BLaER1 treated with 17β-estradiol and CSF1 and Interleukin-3, amounts not matched to agents 10 nM and 100 nM (cell line): ENCODE results near the gene UMODL1.
"Not testable (repeated sequence)": the region's sequence is repeated elsewhere in the genome, so short reads cannot be mapped to it uniquely, and the experiment has no call there.

Source experiments
- H3K27ac ChIP-seq, 11 experiments: shearing (Covaris generic); formaldehyde crosslinking; 2 replicates each; pipeline ENCODE4 v1.8.1; 2022
- H3K27me3 ChIP-seq, 11 experiments: shearing (Covaris generic); formaldehyde crosslinking; 2 replicates each; pipeline ENCODE4 v1.8.1; 2022
- H3K36me3 ChIP-seq, 11 experiments: shearing (Covaris generic); formaldehyde crosslinking; 2 replicates each; pipeline ENCODE4 v1.8.1; 2022
- H3K4me1 ChIP-seq, 10 experiments: shearing (Covaris generic); formaldehyde crosslinking; 2 replicates each; pipeline ENCODE4 v1.8.1; 2022
- H3K4me2 ChIP-seq, 11 experiments: shearing (Covaris generic); formaldehyde crosslinking; 2 replicates each; pipeline ENCODE4 v1.8.1; 2022
- H3K4me3 ChIP-seq, 10 experiments: shearing (Covaris generic); formaldehyde crosslinking; 2 replicates each; pipeline ENCODE4 v1.8.1; 2022
- H3K9ac ChIP-seq, 11 experiments: shearing (Covaris generic); formaldehyde crosslinking; 2 replicates each; pipeline ENCODE4 v1.8.1; 2022
- H3K9me3 ChIP-seq, 11 experiments: shearing (Covaris generic); formaldehyde crosslinking; replicated peaks in 1 of 11; 2 replicates each; pipeline ENCODE4 v1.8.1; 2022
- H4K20me1 ChIP-seq, 11 experiments: shearing (Covaris generic); formaldehyde crosslinking; 2 replicates each; pipeline ENCODE4 v1.8.1; 2022
- Cebpa-rat ChIP-seq, 11 experiments: shearing (Covaris generic); IDR thresholded peaks; 2 replicates each; pipeline ENCODE4 v1.8.1; 2022

UMODL1 gene

DNA sequence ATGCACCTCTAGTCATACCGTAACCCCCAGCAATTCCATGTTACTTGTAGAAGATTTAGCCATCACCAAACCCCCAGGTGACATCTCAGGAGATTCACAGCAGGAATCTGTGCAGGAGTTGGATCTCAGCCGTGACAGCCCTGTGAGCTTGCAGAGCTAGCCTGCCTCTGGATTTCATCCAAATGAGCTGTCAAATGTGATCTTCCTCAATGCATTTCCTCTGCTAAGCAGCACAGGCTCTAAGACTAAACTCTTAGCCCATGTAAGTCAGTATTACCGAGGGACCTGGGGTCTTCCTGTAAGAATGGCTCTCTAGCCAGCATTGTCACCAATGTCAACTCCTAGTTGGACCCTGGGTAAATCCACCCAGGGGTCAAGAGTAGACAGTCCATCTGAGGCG, 41.7 kb downstream of the UMODL1 start:
- Histone ChIP-seq H3K4me2 (peak overlapping the region in 8 of 11 experiments; percentile 4 to 91 (median 85); a peak in 16 of 22 replicates), H4K20me1 (peaks cover 0 to 7% (median 0%) of the 10 kb centered on the region in 11 experiments; a peak in 3 of 22 replicates), H3K27ac (no peak overlapping the region), H3K9ac (no peak overlapping the region), H3K9me3 (no peaks in the 10 kb centered on the region), H3K36me3 (no peaks in the 10 kb centered on the region), H3K27me3 (peaks cover 0 to 8% (median 0%) of the 10 kb centered on the region in 11 experiments; a peak in 2 of 22 replicates), H3K4me3 (no peak overlapping the region), H3K4me1 (peaks cover 15 to 92% (median 79%) of the 10 kb centered on the region in 10 experiments)
- no peak for TF ChIP-seq Cebpa-rat (IDR thresholded peaks at IDR 0.05)

DNA sequence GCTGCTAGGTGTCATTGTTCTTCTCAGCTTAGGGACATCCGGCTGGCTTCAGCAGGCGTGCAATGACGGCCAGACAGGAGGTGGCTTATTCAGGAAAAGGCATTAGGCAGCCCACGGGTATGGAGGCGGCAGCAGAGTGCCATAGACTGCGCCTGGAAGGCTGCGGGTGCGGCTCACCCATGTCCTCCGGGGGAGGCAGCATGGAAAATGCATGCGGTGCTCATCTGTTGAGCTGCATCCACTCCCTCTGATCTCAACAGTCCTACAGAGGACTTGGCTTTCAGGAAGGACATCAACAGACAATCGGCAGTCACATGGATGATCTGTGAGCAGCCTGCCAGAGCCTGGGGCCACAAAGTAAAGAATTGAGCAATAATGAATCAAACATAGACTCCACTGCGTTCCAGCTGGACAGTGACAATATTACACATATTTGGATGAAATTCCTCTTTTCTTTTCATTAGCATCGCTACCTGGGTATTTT, 42.9 kb downstream of the UMODL1 start:
- Histone ChIP-seq H3K4me3 (no peak overlapping the region), H3K36me3 (no peaks in the 10 kb centered on the region), H3K9ac (no peak overlapping the region), H3K9me3 (no peaks in the 10 kb centered on the region), H3K27ac (no peak overlapping the region), H3K27me3 (peaks cover 0 to 10% (median 0%) of the 10 kb centered on the region in 11 experiments; a peak in 2 of 22 replicates), H3K4me2 (peak overlapping the region in 3 of 11 experiments; percentile 84 to 91 (median 86); a peak in 4 of 22 replicates), H4K20me1 (peaks cover 0 to 6% (median 0%) of the 10 kb centered on the region in 11 experiments; a peak in 1 of 22 replicates), H3K4me1 (peaks cover 19 to 92% (median 79%) of the 10 kb centered on the region in 10 experiments)
- 0 out of 22 replicates have a peak, but pooled peaks of 1 of the 11 experiments have one; percentile 22 for TF ChIP-seq Cebpa-rat (IDR thresholded peaks at IDR 0.05)

DNA sequence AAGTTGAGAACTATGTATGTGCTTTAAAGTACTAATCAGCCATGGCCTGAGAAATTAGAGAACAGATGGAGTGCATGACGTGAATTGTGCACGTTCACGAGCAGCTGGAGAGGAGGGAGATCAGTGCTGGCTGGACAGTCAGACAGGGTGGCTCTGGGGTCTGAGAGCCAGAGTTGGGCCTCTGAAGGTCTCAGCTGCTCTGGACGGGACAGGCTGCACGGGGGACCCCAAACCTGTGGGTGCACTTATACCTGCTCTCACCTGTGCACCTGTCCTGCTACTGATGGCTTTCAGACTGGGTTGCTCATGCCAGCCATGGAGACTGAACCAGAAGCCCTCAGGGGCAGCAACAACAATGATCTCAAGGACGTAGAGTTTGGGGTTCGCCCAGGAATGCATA, 43.5 kb downstream of the UMODL1 start:
- peaks cover 26 to 92% (median 79%) of the 10 kb centered on the region in 10 experiments for H3K4me1 ChIP-seq
- no peaks in the 10 kb centered on the region for H3K36me3 ChIP-seq
- 0 out of 22 replicates have a peak overlapping the region, but pooled peaks of 1 of the 11 experiments have one; percentile 3 for H3K4me2 ChIP-seq

DNA sequence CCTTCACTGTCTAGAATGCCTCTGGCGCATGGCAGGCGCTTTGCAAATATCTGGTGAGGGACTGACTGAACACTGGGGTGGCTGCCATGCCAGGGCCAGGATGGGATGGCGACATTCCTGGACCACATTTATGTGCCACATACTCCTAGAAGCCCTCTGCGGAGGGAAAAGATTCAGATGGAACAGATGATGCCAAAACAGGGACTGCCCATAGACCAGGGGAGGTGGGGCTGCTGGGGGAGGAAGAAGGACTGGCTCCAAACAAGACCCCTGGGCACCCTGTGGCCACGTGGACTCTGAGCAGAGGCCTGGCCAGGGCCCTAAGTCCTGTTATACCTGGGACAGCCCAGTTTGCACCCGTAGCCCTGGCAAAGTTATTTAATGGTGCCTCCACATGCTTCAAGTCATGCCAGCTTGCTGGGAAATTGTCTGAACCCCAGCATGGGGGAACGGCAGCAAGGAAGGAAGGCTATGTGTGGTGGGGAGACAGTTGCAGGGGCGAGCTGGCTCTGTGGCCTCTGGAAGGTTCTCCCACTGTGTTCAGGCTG, 44.1 kb downstream of the UMODL1 start:
- Histone ChIP-seq H3K36me3 (no peaks in the 10 kb centered on the region), H3K9ac (no peak overlapping the region), H3K27me3 (peaks cover 0 to 16% (median 0%) of the 10 kb centered on the region in 11 experiments; a peak in 4 of 22 replicates), H3K4me1 (peaks cover 26 to 92% (median 79%) of the 10 kb centered on the region in 10 experiments), H3K4me3 (no peak overlapping the region), H3K9me3 (no peaks in the 10 kb centered on the region), H4K20me1 (peaks cover 0 to 6% (median 0%) of the 10 kb centered on the region in 11 experiments; a peak in 1 of 22 replicates), H3K27ac (no peak overlapping the region), H3K4me2 (0 out of 22 replicates have a peak overlapping the region, but pooled peaks of 2 of the 11 experiments have one; percentile 3 to 10)
- TF ChIP-seq Cebpa-rat (IDR thresholded peaks at IDR 0.05): no peak

More for the DNA sequence above, 43.5 kb downstream of the UMODL1 start:
- Histone ChIP-seq H3K4me3 (no peak overlapping the region), H4K20me1 (peaks cover 0 to 6% (median 0%) of the 10 kb centered on the region in 11 experiments; a peak in 1 of 22 replicates), H3K27me3 (peaks cover 0 to 16% (median 0%) of the 10 kb centered on the region in 11 experiments; a peak in 4 of 22 replicates), H3K9ac (no peak overlapping the region), H3K9me3 (no peaks in the 10 kb centered on the region), H3K27ac (no peak overlapping the region)
- TF ChIP-seq Cebpa-rat (IDR thresholded peaks at IDR 0.05): no peak

DNA sequence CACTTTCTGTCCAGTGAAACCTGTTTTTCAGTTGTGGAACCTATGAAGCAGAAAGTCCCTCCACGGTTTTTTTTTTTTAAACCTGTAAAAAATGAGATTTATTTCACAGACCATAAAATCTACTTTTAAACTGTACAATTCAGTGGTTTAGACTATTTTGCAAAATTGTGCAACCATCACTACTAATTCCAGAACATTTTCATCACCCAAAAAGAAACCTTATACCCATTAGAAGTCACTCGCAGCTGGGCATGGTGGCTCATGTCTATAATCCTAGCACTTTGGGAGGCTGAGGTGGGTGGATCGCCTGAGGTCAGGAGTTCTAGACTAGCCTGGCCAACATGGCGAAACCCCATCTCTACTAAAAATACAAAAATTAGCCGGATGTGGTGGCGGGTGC, 45.4 kb downstream of the UMODL1 start:
- not testable (repeated sequence) for H3K4me3 ChIP-seq, H3K9me3 ChIP-seq, H3K27ac ChIP-seq, H4K20me1 ChIP-seq, H3K36me3 ChIP-seq
- Histone ChIP-seq H3K9ac (peak overlapping the region in 2 of 11 experiments; percentile 9 to 11; a peak in 1 of 22 replicates), H3K27me3 (peaks cover 0 to 29% (median 0%) of the 10 kb centered on the region in 11 experiments; a peak in 4 of 22 replicates), H3K4me1 (peaks cover 40 to 92% (median 79%) of the 10 kb centered on the region in 10 experiments), H3K4me2 (peak overlapping the region in 10 of 11 experiments; percentile 80 to 99 (median 96); a peak in 20 of 22 replicates)

DNA sequence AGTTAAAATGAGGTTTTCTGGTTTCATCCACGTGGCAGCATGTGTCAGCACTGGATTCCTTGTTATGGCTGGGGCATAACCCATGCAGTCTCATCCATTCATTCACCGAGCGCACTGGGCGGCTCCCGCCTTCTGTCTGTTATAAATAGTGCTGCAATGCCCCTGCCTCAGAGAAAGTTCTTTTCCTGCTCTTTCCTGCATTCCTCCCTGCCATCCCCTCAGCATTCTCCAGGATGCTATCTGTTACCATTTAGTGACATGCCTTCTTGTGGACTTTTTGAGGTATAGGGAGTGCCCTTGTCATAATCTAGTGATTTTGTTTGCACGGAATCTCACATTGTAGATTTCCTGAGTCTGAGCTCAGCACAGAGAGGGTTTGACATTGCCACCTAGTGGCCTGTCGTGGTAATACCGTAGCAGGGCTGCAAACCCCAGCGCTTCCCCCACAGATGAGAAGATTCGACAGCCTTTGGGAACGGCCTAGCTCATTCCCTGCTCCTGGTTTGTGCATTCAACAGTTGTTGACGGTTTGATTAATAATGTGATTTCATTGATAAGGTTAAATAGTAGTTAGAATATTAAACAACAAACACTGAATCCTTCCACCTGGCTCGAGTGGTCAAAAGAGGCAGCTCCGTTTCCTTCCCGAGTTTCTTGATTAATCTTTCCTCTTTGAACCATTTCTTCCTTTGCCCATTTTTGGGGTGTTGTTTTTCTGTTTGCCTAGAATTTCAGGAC, 46.3 kb downstream of the UMODL1 start:
- H3K27me3 ChIP-seq: peaks cover 0 to 29% (median 0%) of the 10 kb centered on the region in 11 experiments; a peak in 4 of 22 replicates
- no peaks in the 10 kb centered on the region for H3K36me3 ChIP-seq
- H3K4me1 ChIP-seq: peaks cover 46 to 92% (median 79%) of the 10 kb centered on the region in 10 experiments
- no peak for TF ChIP-seq Cebpa-rat (IDR thresholded peaks at IDR 0.05)
- H4K20me1 ChIP-seq: peaks cover 0 to 6% (median 0%) of the 10 kb centered on the region in 11 experiments; a peak in 1 of 22 replicates
- peak overlapping the region in 2 of 10 experiments; percentile 18 to 44; a peak in 3 of 20 replicates for H3K4me3 ChIP-seq
- H3K9ac ChIP-seq: peak overlapping the region in 6 of 11 experiments; percentile 11 to 74 (median 53); a peak in 6 of 22 replicates
- no peaks in the 10 kb centered on the region for H3K9me3 ChIP-seq
- peak overlapping the region; percentile 74 to 99 (median 96) for H3K4me2 ChIP-seq
- H3K27ac ChIP-seq: peak overlapping the region in 6 of 11 experiments; percentile 26 to 76 (median 59); a peak in 6 of 22 replicates

DNA sequence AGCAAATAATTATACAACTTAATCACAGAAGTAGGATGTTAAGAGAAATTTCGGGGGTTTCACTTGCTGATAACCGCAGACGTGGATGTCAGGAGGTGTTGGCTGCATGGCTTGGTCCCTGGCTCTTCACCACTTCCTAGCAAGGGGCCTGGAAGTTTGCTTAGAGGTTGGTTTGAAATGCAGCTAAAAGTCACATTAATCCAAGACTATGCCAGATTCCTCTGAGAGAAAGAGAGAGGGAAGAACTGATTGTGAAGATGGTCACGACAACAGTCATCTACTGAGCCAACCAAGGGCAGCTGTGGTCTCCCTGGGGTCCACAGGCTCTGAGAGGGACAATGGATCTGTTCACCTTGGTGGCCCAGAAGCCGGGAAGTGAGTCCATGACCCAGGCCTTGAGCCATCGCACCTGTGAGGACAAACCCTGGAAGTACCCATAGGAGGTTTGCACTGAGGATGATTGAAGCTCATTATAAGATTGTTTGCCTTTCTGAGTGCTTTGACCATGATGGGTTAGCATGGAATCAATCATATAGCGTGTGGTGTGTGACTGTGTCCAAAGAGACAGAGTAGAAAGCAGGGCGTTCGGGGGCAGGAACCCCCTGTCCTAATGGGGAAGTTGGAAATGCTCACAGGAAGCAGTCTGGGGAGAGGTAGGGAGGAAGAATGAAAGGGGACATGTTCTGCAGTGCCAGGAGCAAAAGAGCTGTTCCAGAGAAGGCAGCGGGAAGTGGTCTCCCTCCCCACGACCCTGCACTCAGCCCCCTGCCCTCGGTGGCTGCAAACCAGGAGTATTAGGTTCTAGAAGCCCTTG, 47.1 kb downstream of the UMODL1 start:
- H3K4me2 ChIP-seq: peak overlapping the region; percentile 74 to 99 (median 96)
- peaks cover 0 to 6% (median 0%) of the 10 kb centered on the region in 11 experiments; a peak in 1 of 22 replicates for H4K20me1 ChIP-seq
- no peaks in the 10 kb centered on the region for H3K36me3 ChIP-seq
- peaks cover 0 to 29% (median 0%) of the 10 kb centered on the region in 11 experiments; a peak in 4 of 22 replicates for H3K27me3 ChIP-seq
- peak overlapping the region in 8 of 11 experiments; percentile 46 to 78 (median 68); a peak in 15 of 22 replicates for H3K27ac ChIP-seq
- peaks cover 46 to 92% (median 79%) of the 10 kb centered on the region in 10 experiments for H3K4me1 ChIP-seq
- H3K4me3 ChIP-seq: peak overlapping the region in 8 of 10 experiments; percentile 4 to 46 (median 32); a peak in 6 of 20 replicates
- no peaks in the 10 kb centered on the region for H3K9me3 ChIP-seq
- H3K9ac ChIP-seq: peak overlapping the region in 10 of 11 experiments; percentile 31 to 74 (median 62); a peak in 17 of 22 replicates
- no peak for TF ChIP-seq Cebpa-rat (IDR thresholded peaks at IDR 0.05)

DNA sequence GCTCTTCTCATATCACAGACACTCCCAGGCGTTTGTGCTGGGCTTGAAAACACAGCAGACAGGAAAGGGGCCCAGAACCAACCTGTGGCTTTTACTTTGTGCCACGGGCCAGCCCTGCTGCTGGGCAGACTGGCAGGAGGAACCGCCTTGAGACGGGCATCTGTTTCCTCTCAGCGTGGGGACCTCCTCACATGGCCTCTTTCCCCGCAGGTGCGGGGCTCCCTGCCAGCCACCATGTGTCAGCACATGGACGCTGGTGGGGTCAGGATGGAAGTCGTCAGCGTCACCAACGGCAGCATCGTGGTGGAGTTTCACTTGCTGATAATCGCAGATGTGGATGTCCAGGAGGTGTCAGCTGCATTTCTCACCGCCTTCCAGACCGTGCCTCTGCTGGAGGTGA, 47.8 kb downstream of the UMODL1 start:
- H3K4me1 ChIP-seq: peaks cover 46 to 92% (median 79%) of the 10 kb centered on the region in 10 experiments
- no peaks in the 10 kb centered on the region for H3K9me3 ChIP-seq

More for the DNA sequence above, 47.8 kb downstream of the UMODL1 start:
- peak overlapping the region; percentile 74 to 99 (median 96) for H3K4me2 ChIP-seq
- peaks cover 0 to 6% (median 0%) of the 10 kb centered on the region in 11 experiments; a peak in 1 of 22 replicates for H4K20me1 ChIP-seq
- H3K36me3 ChIP-seq: no peaks in the 10 kb centered on the region
- H3K4me3 ChIP-seq: peak overlapping the region in 8 of 10 experiments; percentile 4 to 46 (median 32); a peak in 11 of 20 replicates
- H3K9ac ChIP-seq: peak overlapping the region in 10 of 11 experiments; percentile 31 to 74 (median 62); a peak in 17 of 22 replicates
- peak overlapping the region in 8 of 11 experiments; percentile 46 to 78 (median 68); a peak in 15 of 22 replicates for H3K27ac ChIP-seq
- no peak for TF ChIP-seq Cebpa-rat (IDR thresholded peaks at IDR 0.05)
- peaks cover 0 to 29% (median 0%) of the 10 kb centered on the region in 11 experiments; a peak in 4 of 22 replicates for H3K27me3 ChIP-seq
